GM12878 (cell line): Measurements from ENCODE around the gene TP63. TPM values are rescaled to one million over a fixed set of nuclear protein-coding genes. Genes with fewer than 3 reads are reported as not detected.

Source experiments
- ATAC-seq: fragments of 200-7000 bp; cut with Tn5 transposase; 3 replicates; pipeline ENCODE4 v1.9.1; 2020; ENCODE audit warnings: mild to moderate bottlenecking, moderate library complexity
- BruUV-seq: library from RNA; stranded (reverse); fragments of 400-500 nt; replicated peaks from 2 replicates; lab custom pipeline; 2021; lab: Mats Ljungman, UMichigan
- CTCF ChIA-PET: fragments of 300-600 bp; sonication (Branson Sonifier 250); formaldehyde crosslinking; extraction: SDS; loops from one replicate; lab custom pipeline; 2021; ENCODE audit warnings: inconsistent platforms; lab: Yijun Ruan, JAX
- POLR2A ChIA-PET: fragments of 350-600 bp; formaldehyde crosslinking; extraction: SDS; loops from one replicate; lab custom pipeline; 2021; ENCODE audit warnings: inconsistent platforms; lab: Charles Lee
- RAD21 ChIA-PET: fragments of 300-600 bp; sonication (Branson Sonifier 250); formaldehyde crosslinking; loops from one replicate; lab custom pipeline; 2023; ENCODE audit warnings: antibody characterized with exemption; ENCODE audit not compliant: unreplicated experiment; lab: Charles Lee
- SMC1A ChIA-PET: fragments of 300-600 bp; sonication (Branson Sonifier 250); formaldehyde crosslinking; loops from one replicate; lab custom pipeline; 2023; ENCODE audit not compliant: unreplicated experiment, uncharacterized antibody; lab: Charles Lee
- DNase-seq: peaks from one replicate; pipeline ENCODE4 v3.0.0-alpha.2; 2011; ENCODE audit warnings: low read depth, low spot score
- FAIRE-seq: peaks from 3 replicates; lab custom pipeline; 2011; peaks lifted over from hg19 to GRCh38; lab: Jason Lieb, UNC
- H2AFZ ChIP-seq: 2 replicates; pipeline ENCODE4 v1.6.0; 2011; ENCODE audit warnings: low read depth, low read length, control low read depth; ENCODE audit not compliant: control insufficient read depth
- H3K27ac ChIP-seq: 2 replicates; pipeline ENCODE4 v1.5.1; 2011; ENCODE audit warnings: control low read depth; ENCODE audit not compliant: control insufficient read depth, insufficient read depth
- H3K27me3 ChIP-seq, 2 experiments: replicated peaks in 1 of 2; 2 replicates each; pipeline versions ENCODE4 v1.6.0 to v1.6.1; 2011; ENCODE audit warnings: low read length in 1 of 2; ENCODE audit not compliant: control insufficient read depth in 2 of 2, insufficient read depth in 2 of 2
- H3K36me3 ChIP-seq, 2 experiments: 2 replicates each; pipeline ENCODE4 v1.5.1; 2011; ENCODE audit warnings: low read length in 1 of 2; ENCODE audit not compliant: control insufficient read depth in 2 of 2, insufficient read depth in 2 of 2
- H3K4me1 ChIP-seq: 2 replicates; pipeline ENCODE4 v1.6.1; 2011; ENCODE audit warnings: mild to moderate bottlenecking, low read length, moderate library complexity, mixed read lengths; ENCODE audit not compliant: control insufficient read depth, insufficient read depth
- H3K4me2 ChIP-seq: 2 replicates; pipeline ENCODE4 v1.6.0; 2011; ENCODE audit warnings: control low read depth; ENCODE audit not compliant: control insufficient read depth, insufficient read depth
- H3K4me3 ChIP-seq: fragments of 200-600 bp; sonication (generic); 2 replicates; pipeline ENCODE4 v1.5.1; 2016
- H3K79me2 ChIP-seq: 2 replicates; pipeline ENCODE4 v1.6.0; 2011; ENCODE audit warnings: low read length; ENCODE audit not compliant: control insufficient read depth, insufficient read depth
- H3K9ac ChIP-seq: 2 replicates; pipeline ENCODE4 v1.8.0; 2011; ENCODE audit warnings: low read length, control low read depth, mixed read lengths; ENCODE audit not compliant: control insufficient read depth, insufficient read depth
- H3K9me3 ChIP-seq: replicated peaks from 3 replicates; pipeline ENCODE4 v1.5.1; 2011; ENCODE audit warnings: mild to moderate bottlenecking, low read length; ENCODE audit not compliant: control insufficient read depth, insufficient read depth
- H4K20me1 ChIP-seq: 2 replicates; pipeline ENCODE4 v1.6.0; 2011; ENCODE audit not compliant: control insufficient read depth, insufficient read depth
- CHD1 ChIP-seq: IDR thresholded peaks from 2 replicates; pipeline ENCODE4 v1.6.1; 2012; ENCODE audit warnings: low read depth, low read length, improper control_type of control experiment
- ESRRA ChIP-seq: IDR thresholded peaks from 2 replicates; pipeline ENCODE4 v1.6.1; 2012; ENCODE audit warnings: mild to moderate bottlenecking, low read length, improper control_type of control experiment
- IKZF1 ChIP-seq: fragments of 450-650 bp; conservative IDR thresholded peaks from 2 replicates; pipeline ENCODE4 v1.6.1; 2017; ENCODE audit warnings: antibody characterized with exemption, mild to moderate bottlenecking
- KDM1A ChIP-seq: fragments of 200-600 bp; sonication (generic); IDR thresholded peaks from 2 replicates; pipeline ENCODE4 v1.6.1; 2016; ENCODE audit warnings: borderline replicate concordance
- YY1 ChIP-seq: IDR thresholded peaks from 2 replicates; pipeline ENCODE4 v1.6.1; 2011; ENCODE audit warnings: low read depth, mild to moderate bottlenecking, low read length
- ZNF274 ChIP-seq: IDR thresholded peaks from one replicate; pipeline ENCODE4 v1.8.0; 2011; ENCODE audit not compliant: insufficient read length, insufficient read depth
- WGBS: methylation state at CpG from one replicate; pipeline ENCODE4 v1.1.6; 2016; ENCODE audit warnings: low lambda C conversion rate; ENCODE audit not compliant: insufficient replicate concordance, insufficient coverage; ENCODE audit errors: missing lambda C conversion rate; 5-methylcytosine and 5-hydroxymethylcytosine counted together
- in situ Hi-C: fragments of 300-500 bp; cut with MboI; formaldehyde crosslinking; loops from 9 replicates; pipeline ENCODE4 v1.14.3; 2018; ENCODE audit warnings: mixed read lengths
- intact Hi-C: fragments of 100-400 bp; cut with micrococcal nuclease; formaldehyde crosslinking; loops from one replicate; pipeline ENCODE4 v1.14.2; 2022; ENCODE audit not compliant: unreplicated experiment
- polyA plus RNA-seq, 11 experiments: library from polyadenylated mRNA; depleted of rRNA in 4 of 11; unstranded in 6 of 11; stranded (reverse) in 5 of 11; fragments of >200 nt; fragmentation: Nextera tagmentation in 4 of 11; fragmentation: Illumina TruSeq in 1 of 11; extraction: Ambion mirVana in 4 of 11; extraction: Trizol in 1 of 11; gene quantifications; 1 replicate in 1 of 11; 2 replicates in 10 of 11; pipeline versions ENCODE4 v1.2.1 to v1.2.3, GENCODE V29; 2011 to 2016; ENCODE audit warnings: inconsistent platforms in 2 of 11, missing spikeins in 2 of 11, low read depth in 1 of 11
- total RNA-seq, 4 experiments: library from RNA; depleted of rRNA in 3 of 4; stranded (reverse); fragments of >200 nt in 3 of 4; fragmentation: Illumina TruSeq in 1 of 4; extraction: Trizol in 1 of 4; gene quantifications; 2 replicates each; pipeline versions ENCODE4 v1.2.1 to v1.2.3, GENCODE V29; 2013 to 2021
- TF ChIP-seq, protein P1 (sequence below): fragments of 450-650 bp; IDR thresholded peaks from 2 replicates; pipeline ENCODE4 v1.6.1; 2016; ENCODE audit warnings: mild to moderate bottlenecking
- TF ChIP-seq, protein P2 (sequence below): fragments of 450-650 bp; IDR thresholded peaks from 2 replicates; pipeline ENCODE4 v1.6.1; 2017; ENCODE audit warnings: mild to moderate bottlenecking, moderate library complexity
- TF ChIP-seq, protein P3 (sequence below): IDR thresholded peaks from 2 replicates; pipeline ENCODE4 v1.6.1; 2012; ENCODE audit warnings: improper control_type of control experiment, low read depth, low read length; ENCODE audit not compliant: insufficient replicate concordance
- TF ChIP-seq, protein P4 (sequence below): fragments of 450-650 bp; IDR thresholded peaks from 2 replicates; pipeline ENCODE4 v1.6.1; 2018; ENCODE audit warnings: mild to moderate bottlenecking, low read depth, moderate library complexity; ENCODE audit not compliant: partially characterized antibody

TP63 gene
- total and polyA plus RNA-seq, 10 of the 15 experiments (the other 5 are each of a cell fraction or from before 2014, with no cell fraction given), result 1.4 to 10.8 (median 6.2) TPM

DNA sequence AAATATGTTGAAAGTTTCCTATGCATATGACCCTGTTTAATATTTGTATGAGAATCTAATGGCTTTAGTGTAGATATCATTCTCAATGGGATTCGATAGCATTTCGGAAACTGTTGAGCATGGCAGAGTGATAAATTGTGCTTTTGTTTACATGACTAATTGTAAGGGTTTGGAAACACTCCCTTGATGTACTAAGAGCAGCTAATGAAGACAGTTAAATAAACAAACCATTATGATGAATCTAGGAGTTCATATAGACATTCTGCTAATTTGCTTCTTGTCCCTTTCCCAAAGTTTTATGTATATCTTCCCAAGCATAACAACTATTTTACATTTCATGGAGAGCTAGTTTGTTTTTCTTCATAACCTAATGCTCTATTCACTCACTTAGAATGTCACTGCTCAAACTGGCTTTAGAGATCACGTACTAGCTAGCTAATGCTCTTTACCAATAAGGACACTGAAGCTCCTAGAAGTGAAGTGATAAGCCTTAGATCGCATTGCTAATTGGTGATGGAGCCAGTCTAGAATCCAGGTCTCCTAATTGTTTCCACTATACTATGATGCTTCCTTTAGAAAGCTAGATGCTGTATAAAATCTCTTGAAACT, 140.8 kb downstream of the TP63 start:
- CTCF ChIA-PET, result interaction anchor here (0.6 to 1.8 kb wide), 3 partner anchors 8 to 362 kb away, joined by 3 to 4 read pairs (median 4); no protein-coding TSS in a partner anchor
- POLR2A ChIA-PET, result no interaction called here
- intact Hi-C loops, result no loop called here
- TF ChIP-seq, protein P1, sequence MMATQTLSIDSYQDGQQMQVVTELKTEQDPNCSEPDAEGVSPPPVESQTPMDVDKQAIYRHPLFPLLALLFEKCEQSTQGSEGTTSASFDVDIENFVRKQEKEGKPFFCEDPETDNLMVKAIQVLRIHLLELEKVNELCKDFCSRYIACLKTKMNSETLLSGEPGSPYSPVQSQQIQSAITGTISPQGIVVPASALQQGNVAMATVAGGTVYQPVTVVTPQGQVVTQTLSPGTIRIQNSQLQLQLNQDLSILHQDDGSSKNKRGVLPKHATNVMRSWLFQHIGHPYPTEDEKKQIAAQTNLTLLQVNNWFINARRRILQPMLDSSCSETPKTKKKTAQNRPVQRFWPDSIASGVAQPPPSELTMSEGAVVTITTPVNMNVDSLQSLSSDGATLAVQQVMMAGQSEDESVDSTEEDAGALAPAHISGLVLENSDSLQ, result no peak
- TF ChIP-seq, protein P2, sequence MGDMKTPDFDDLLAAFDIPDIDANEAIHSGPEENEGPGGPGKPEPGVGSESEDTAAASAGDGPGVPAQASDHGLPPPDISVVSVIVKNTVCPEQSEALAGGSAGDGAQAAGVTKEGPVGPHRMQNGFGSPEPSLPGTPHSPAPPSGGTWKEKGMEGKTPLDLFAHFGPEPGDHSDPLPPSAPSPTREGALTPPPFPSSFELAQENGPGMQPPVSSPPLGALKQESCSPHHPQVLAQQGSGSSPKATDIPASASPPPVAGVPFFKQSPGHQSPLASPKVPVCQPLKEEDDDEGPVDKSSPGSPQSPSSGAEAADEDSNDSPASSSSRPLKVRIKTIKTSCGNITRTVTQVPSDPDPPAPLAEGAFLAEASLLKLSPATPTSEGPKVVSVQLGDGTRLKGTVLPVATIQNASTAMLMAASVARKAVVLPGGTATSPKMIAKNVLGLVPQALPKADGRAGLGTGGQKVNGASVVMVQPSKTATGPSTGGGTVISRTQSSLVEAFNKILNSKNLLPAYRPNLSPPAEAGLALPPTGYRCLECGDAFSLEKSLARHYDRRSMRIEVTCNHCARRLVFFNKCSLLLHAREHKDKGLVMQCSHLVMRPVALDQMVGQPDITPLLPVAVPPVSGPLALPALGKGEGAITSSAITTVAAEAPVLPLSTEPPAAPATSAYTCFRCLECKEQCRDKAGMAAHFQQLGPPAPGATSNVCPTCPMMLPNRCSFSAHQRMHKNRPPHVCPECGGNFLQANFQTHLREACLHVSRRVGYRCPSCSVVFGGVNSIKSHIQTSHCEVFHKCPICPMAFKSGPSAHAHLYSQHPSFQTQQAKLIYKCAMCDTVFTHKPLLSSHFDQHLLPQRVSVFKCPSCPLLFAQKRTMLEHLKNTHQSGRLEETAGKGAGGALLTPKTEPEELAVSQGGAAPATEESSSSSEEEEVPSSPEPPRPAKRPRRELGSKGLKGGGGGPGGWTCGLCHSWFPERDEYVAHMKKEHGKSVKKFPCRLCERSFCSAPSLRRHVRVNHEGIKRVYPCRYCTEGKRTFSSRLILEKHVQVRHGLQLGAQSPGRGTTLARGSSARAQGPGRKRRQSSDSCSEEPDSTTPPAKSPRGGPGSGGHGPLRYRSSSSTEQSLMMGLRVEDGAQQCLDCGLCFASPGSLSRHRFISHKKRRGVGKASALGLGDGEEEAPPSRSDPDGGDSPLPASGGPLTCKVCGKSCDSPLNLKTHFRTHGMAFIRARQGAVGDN, result no peak
- no peak for TF ChIP-seq IKZF1
- TF ChIP-seq YY1, result no peak
- TF ChIP-seq, protein P3, sequence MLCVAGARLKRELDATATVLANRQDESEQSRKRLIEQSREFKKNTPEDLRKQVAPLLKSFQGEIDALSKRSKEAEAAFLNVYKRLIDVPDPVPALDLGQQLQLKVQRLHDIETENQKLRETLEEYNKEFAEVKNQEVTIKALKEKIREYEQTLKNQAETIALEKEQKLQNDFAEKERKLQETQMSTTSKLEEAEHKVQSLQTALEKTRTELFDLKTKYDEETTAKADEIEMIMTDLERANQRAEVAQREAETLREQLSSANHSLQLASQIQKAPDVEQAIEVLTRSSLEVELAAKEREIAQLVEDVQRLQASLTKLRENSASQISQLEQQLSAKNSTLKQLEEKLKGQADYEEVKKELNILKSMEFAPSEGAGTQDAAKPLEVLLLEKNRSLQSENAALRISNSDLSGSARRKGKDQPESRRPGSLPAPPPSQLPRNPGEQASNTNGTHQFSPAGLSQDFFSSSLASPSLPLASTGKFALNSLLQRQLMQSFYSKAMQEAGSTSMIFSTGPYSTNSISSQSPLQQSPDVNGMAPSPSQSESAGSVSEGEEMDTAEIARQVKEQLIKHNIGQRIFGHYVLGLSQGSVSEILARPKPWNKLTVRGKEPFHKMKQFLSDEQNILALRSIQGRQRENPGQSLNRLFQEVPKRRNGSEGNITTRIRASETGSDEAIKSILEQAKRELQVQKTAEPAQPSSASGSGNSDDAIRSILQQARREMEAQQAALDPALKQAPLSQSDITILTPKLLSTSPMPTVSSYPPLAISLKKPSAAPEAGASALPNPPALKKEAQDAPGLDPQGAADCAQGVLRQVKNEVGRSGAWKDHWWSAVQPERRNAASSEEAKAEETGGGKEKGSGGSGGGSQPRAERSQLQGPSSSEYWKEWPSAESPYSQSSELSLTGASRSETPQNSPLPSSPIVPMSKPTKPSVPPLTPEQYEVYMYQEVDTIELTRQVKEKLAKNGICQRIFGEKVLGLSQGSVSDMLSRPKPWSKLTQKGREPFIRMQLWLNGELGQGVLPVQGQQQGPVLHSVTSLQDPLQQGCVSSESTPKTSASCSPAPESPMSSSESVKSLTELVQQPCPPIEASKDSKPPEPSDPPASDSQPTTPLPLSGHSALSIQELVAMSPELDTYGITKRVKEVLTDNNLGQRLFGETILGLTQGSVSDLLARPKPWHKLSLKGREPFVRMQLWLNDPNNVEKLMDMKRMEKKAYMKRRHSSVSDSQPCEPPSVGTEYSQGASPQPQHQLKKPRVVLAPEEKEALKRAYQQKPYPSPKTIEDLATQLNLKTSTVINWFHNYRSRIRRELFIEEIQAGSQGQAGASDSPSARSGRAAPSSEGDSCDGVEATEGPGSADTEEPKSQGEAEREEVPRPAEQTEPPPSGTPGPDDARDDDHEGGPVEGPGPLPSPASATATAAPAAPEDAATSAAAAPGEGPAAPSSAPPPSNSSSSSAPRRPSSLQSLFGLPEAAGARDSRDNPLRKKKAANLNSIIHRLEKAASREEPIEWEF, result no peak
- no peak for TF ChIP-seq ESRRA
- no peak for TF ChIP-seq KDM1A
- TF ChIP-seq ZNF274, result no peak
- TF ChIP-seq CHD1, result no peak
- TF ChIP-seq, protein P4, sequence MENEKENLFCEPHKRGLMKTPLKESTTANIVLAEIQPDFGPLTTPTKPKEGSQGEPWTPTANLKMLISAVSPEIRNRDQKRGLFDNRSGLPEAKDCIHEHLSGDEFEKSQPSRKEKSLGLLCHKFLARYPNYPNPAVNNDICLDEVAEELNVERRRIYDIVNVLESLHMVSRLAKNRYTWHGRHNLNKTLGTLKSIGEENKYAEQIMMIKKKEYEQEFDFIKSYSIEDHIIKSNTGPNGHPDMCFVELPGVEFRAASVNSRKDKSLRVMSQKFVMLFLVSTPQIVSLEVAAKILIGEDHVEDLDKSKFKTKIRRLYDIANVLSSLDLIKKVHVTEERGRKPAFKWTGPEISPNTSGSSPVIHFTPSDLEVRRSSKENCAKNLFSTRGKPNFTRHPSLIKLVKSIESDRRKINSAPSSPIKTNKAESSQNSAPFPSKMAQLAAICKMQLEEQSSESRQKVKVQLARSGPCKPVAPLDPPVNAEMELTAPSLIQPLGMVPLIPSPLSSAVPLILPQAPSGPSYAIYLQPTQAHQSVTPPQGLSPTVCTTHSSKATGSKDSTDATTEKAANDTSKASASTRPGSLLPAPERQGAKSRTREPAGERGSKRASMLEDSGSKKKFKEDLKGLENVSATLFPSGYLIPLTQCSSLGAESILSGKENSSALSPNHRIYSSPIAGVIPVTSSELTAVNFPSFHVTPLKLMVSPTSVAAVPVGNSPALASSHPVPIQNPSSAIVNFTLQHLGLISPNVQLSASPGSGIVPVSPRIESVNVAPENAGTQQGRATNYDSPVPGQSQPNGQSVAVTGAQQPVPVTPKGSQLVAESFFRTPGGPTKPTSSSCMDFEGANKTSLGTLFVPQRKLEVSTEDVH, result no peak

More for the DNA sequence above, 140.8 kb downstream of the TP63 start:
- Histone ChIP-seq H3K4me1 (no peaks in the 10 kb centered on the region), H3K79me2 (no peaks in the 10 kb centered on the region), H2AFZ (no peak overlapping the region), H3K4me2 (no peak overlapping the region), H3K9me3 (no peaks in the 10 kb centered on the region), H3K9ac (no peak overlapping the region), H3K27ac (no peak overlapping the region), H3K4me3 (no peak overlapping the region), H4K20me1 (no peaks in the 10 kb centered on the region), H3K36me3 (no peaks in the 10 kb centered on the region), H3K27me3 (no peaks in the 10 kb centered on the region)
- FAIRE-seq, result no peak
- WGBS, result 86% methylated on average over 4 of the region's 4 CpGs
- SMC1A ChIA-PET, result interaction anchor here (0.7 to 1.8 kb wide), 11 partner anchors 8 to 205 kb away, joined by 3 to 7 read pairs (median 3); no protein-coding TSS in a partner anchor
- ATAC-seq, result no peak
- no TSS peak for BruUV-seq
- in situ Hi-C loops, result no loop called here
- RAD21 ChIA-PET, result interaction anchor here (0.6 kb wide), 1 partner anchor 59 kb away, joined by 3 read pairs; no protein-coding TSS in a partner anchor
- no peak for DNase-seq
